ENCODE results near the gene SLC6A11. TPM values are rescaled to one million over a fixed set of nuclear protein-coding genes. Genes with fewer than 3 reads are reported as not detected.

The SLC6A11 gene
- total RNA-seq, 1 experiment from 2014 or later, result not detected

DNA sequence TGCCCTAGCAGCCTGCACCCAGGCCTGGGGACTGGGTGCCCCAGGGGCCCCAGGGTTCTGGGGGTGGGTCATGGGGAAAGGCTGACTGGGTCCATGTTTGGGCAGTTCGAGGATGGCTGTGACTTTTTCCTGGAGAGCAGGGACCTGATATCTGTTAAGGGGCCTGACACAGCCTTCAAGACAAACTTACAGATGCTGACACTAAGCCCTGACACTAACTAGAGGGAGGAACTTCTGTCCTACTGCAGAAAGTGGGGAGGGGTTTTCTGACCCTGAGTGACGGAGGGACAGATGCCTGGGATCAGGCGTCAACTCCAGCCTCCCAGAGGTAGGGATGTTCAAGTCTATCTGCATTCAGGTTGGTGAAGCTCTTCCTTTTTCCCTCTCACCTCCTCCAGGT lies 45.0 kb upstream of the SLC6A11 start:
- Histone ChIP-seq H3K4me3 (ENCODE audit: low read depth, low read length) (no peak overlapping the region), H3K9me3 (no peaks in the 10 kb centered on the region), H3K36me3 (ENCODE audit: control insufficient read depth, insufficient read depth, low read length) (no peaks in the 10 kb centered on the region), H3K27me3 (replicated peaks; ENCODE audit: control insufficient read depth, insufficient read depth, low read length) (no peaks in the 10 kb centered on the region), H3K4me1 (no peaks in the 10 kb centered on the region)
- Mint-ChIP-seq H3K4me1 (ENCODE audit: low read depth, unreplicated experiment) (no peaks in the 10 kb centered on the region), H3K9me3 (ENCODE audit: unreplicated experiment) (no peaks in the 10 kb centered on the region), H3K27ac (ENCODE audit: unreplicated experiment) (no peak overlapping the region), H3K36me3 (ENCODE audit: insufficient read depth, unreplicated experiment) (no peaks in the 10 kb centered on the region), H3K27me3 (ENCODE audit: insufficient read depth, unreplicated experiment) (peaks cover 2% of the 10 kb centered on the region), H3K4me3 (ENCODE audit: unreplicated experiment) (no peak overlapping the region)
- no peak for DNase-seq
- no TSS peak for BruUV-seq (replicated peaks)
- intact Hi-C loops (cut with micrococcal nuclease; ENCODE audit: unreplicated experiment), result no loop called here
- TF ChIP-seq, protein P1, sequence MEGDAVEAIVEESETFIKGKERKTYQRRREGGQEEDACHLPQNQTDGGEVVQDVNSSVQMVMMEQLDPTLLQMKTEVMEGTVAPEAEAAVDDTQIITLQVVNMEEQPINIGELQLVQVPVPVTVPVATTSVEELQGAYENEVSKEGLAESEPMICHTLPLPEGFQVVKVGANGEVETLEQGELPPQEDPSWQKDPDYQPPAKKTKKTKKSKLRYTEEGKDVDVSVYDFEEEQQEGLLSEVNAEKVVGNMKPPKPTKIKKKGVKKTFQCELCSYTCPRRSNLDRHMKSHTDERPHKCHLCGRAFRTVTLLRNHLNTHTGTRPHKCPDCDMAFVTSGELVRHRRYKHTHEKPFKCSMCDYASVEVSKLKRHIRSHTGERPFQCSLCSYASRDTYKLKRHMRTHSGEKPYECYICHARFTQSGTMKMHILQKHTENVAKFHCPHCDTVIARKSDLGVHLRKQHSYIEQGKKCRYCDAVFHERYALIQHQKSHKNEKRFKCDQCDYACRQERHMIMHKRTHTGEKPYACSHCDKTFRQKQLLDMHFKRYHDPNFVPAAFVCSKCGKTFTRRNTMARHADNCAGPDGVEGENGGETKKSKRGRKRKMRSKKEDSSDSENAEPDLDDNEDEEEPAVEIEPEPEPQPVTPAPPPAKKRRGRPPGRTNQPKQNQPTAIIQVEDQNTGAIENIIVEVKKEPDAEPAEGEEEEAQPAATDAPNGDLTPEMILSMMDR (IDR thresholded peaks at IDR 0.05; ENCODE audit: insufficient read depth in 1 of 2, low read depth in 1 of 2, low read length in 1 of 2, severe bottlenecking in 1 of 2, unreplicated experiment in 1 of 2), result no peak
- ChIA-PET CTCF (interaction anchor here (0.5 to 0.6 kb wide), 2 partner anchors 138 to 1578 kb away, joined by 4 read pairs; no protein-coding TSS in a partner anchor), POLR2A (no interaction called here)

DNA sequence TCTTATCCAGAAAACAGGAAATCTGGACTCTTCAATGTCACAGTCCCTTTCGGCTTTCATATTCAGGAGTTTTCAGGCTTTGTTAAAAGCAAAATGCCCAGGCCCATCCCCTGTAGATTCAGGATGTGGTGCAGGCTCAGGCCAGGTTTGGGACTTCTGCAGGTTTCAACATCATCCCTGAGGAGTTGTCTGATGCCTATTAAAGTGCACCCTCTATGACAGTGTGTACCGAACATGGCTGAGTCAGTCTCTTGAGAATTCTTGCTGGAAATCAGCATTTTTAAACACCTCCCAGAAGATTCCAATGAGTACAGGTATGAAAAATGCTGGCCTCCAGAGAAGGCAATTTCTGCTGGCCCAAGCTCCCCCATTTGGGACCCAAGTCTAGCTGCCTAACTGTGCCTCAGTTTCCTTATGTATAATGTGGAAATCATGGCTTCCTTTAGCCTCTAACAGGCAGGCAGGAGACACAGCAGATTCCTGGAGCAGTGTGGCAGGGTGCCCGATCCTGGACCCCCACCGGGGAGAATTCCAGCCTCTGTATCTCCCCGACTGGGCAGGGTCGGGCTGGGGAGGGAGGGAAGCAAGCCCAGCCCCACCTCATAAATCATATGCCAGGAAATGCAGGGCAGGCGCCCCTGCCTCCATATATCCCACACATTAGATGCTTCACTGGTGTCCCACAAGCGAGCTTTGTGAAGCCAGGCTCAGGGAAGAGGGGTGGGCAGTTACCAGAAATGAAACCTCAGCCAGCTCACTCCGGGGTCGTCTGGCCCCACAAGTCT lies 44.4 kb upstream of the SLC6A11 start:
- DNase-seq, result no peak
- Histone ChIP-seq H3K27me3 (replicated peaks; ENCODE audit: control insufficient read depth, insufficient read depth, low read length) (no peaks in the 10 kb centered on the region), H3K4me1 (no peaks in the 10 kb centered on the region), H3K36me3 (ENCODE audit: control insufficient read depth, insufficient read depth, low read length) (no peaks in the 10 kb centered on the region), H3K9me3 (no peaks in the 10 kb centered on the region), H3K4me3 (ENCODE audit: low read depth, low read length) (no peak overlapping the region)
- H3K4me1 Mint-ChIP-seq (ENCODE audit: low read depth, unreplicated experiment), result no peaks in the 10 kb centered on the region
- H3K9me3 Mint-ChIP-seq (ENCODE audit: unreplicated experiment), result no peaks in the 10 kb centered on the region
- POLR2A ChIA-PET, result no interaction called here
- TF ChIP-seq, protein P1 (IDR thresholded peaks at IDR 0.05; ENCODE audit: insufficient read depth in 1 of 2, low read depth in 1 of 2, low read length in 1 of 2, severe bottlenecking in 1 of 2, unreplicated experiment in 1 of 2), result no peak
- CTCF ChIA-PET, result interaction anchor here (0.6 to 1.7 kb wide), 3 partner anchors 13 to 137 kb away, joined by 4 to 9 read pairs (median 4); no protein-coding TSS in a partner anchor
- H3K4me3 Mint-ChIP-seq (ENCODE audit: unreplicated experiment), result no peak overlapping the region
- peaks cover 2% of the 10 kb centered on the region for H3K27me3 Mint-ChIP-seq (ENCODE audit: insufficient read depth, unreplicated experiment)
- no TSS peak for BruUV-seq (replicated peaks)
- intact Hi-C loops (cut with micrococcal nuclease; ENCODE audit: unreplicated experiment), result loop anchor here (1.0 kb wide), 1 partner anchor 112 kb away; no protein-coding TSS in a partner anchor
- no peaks in the 10 kb centered on the region for H3K36me3 Mint-ChIP-seq (ENCODE audit: insufficient read depth, unreplicated experiment)
- H3K27ac Mint-ChIP-seq (ENCODE audit: unreplicated experiment), result no peak overlapping the region

DNA sequence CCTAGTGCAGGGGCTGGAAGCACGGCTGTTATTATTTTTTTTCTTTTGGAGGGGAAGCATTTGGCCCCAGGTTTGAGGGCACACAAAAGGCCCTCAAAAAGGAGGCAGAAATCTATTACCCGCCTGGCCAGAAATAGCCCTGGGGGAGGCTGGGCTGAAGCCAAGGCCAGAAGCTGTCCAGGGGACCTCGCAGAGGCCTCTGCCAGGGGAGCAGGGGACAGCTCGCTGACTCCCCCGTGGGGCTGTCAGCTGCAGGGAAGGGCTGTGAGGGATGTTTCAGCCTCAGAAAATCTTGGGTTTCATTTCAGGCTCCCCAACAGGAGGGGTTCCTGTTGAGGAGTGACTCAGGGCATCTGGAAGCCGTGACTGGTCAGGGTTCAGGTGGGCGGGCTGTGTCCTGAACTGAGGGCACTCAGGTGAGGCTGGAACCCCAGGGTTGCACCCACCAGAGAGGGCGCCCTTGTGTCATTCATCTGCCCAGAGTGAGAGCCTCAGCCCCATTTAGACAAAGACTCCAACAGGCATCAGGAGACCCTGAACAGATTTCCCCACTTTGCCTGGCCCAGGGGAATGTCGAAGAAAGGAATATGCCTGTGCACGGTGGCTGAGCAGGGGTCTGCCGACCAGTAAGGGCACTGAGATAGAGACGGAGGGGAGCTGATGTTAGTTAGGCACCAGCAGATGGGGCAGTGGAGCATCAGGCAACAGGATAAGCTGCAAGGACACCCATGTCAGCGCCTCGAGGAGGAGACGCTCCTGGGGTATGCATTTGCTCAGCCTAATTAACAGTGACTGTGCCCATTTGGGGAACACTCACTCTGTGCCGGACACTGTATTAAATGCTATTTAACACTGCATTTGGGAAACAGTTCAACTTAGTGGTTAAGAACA lies 43.5 kb upstream of the SLC6A11 start:
- no peaks in the 10 kb centered on the region for H3K4me1 ChIP-seq
- Mint-ChIP-seq H3K4me3 (ENCODE audit: unreplicated experiment) (no peak overlapping the region), H3K9me3 (ENCODE audit: unreplicated experiment) (no peaks in the 10 kb centered on the region), H3K36me3 (ENCODE audit: insufficient read depth, unreplicated experiment) (no peaks in the 10 kb centered on the region), H3K4me1 (ENCODE audit: low read depth, unreplicated experiment) (no peaks in the 10 kb centered on the region), H3K27me3 (ENCODE audit: insufficient read depth, unreplicated experiment) (peaks cover 2% of the 10 kb centered on the region), H3K27ac (ENCODE audit: unreplicated experiment) (no peak overlapping the region)
- no peaks in the 10 kb centered on the region for H3K27me3 ChIP-seq (replicated peaks; ENCODE audit: control insufficient read depth, insufficient read depth, low read length)
- ChIA-PET CTCF (interaction anchor here (0.6 to 1.7 kb wide), 9 partner anchors 11 to 118 kb away, joined by 3 to 9 read pairs (median 4); no protein-coding TSS in a partner anchor), POLR2A (no interaction called here)
- no peaks in the 10 kb centered on the region for H3K9me3 ChIP-seq
- DNase-seq, result peak in 1 of 2 experiments; percentile 27
- no peak overlapping the region for H3K4me3 ChIP-seq (ENCODE audit: low read depth, low read length)
- intact Hi-C loops (cut with micrococcal nuclease; ENCODE audit: unreplicated experiment), result loop anchor here (1.0 kb wide), 1 partner anchor 111 kb away; no protein-coding TSS in a partner anchor
- TF ChIP-seq, protein P1 (IDR thresholded peaks at IDR 0.05; ENCODE audit: insufficient read depth in 1 of 2, low read depth in 1 of 2, low read length in 1 of 2, severe bottlenecking in 1 of 2, unreplicated experiment in 1 of 2), result peak in 1 of 2 experiments; percentile 44
- H3K36me3 ChIP-seq (ENCODE audit: control insufficient read depth, insufficient read depth, low read length), result no peaks in the 10 kb centered on the region
- BruUV-seq (replicated peaks), result no TSS peak
